Body of pancreas (tissue), 4 donors: ENCODE measurements around the gene EPN2.

Source experiments
- CTCF ChIP-seq, 7 experiments: fragments of 450-650 bp in 4 of 7; fragments of 200-600 bp in 3 of 7; sonication (generic) in 3 of 7; IDR thresholded peaks; one replicate each; pipeline ENCODE4 v1.5.1; 2016 to 2019; ENCODE audit warnings: antibody characterized with exemption in 7 of 7
- POLR2A ChIP-seq, 3 donors: fragments of 450-650 bp; IDR thresholded peaks; one replicate each; pipeline ENCODE4 v1.6.1; 2016; ENCODE audit warnings: antibody characterized with exemption in 3 of 3, mild to moderate bottlenecking in 2 of 3

GRCh38 chr17:19370493-19370960 is 133.4 kb downstream of the EPN2 start:
- TF ChIP-seq CTCF (IDR thresholded peaks at IDR 0.05) = no peak
- no peak for TF ChIP-seq POLR2A (IDR thresholded peaks at IDR 0.05)
